22Rv1 (cell line): ENCODE data around the gene SDHD.
"Not testable (repeated sequence)": the region's sequence is repeated elsewhere in the genome, so short reads cannot be mapped to it uniquely, and the experiment has no call there.

ENCODE experiments used
- H3K27ac ChIP-seq: fragments of 450-650 bp; 2 replicates; pipeline ENCODE4 v1.5.1; 2017
- CTCF ChIP-seq: fragments of 450-650 bp; IDR thresholded peaks from 2 replicates; pipeline ENCODE4 v1.5.1; 2017; ENCODE audit warnings: mild to moderate bottlenecking
- ZFX ChIP-seq: fragments of 450-650 bp; IDR thresholded peaks from 2 replicates; pipeline ENCODE4 v1.6.1; 2017; ENCODE audit warnings: antibody characterized with exemption, borderline replicate concordance

The SDHD gene

GRCh38 chr11:112085822-112086421, 751 bp upstream of the SDHD start:
- H3K27ac ChIP-seq, result peak overlapping the region; percentile 76
- TF ChIP-seq CTCF (no peak), ZFX (no peak)

GRCh38 chr11:112087212-112087611, 539 bp downstream of the SDHD start:
- TF ChIP-seq ZFX, result no peak
- no peak for TF ChIP-seq CTCF
- peak overlapping the region; percentile 76 for H3K27ac ChIP-seq

GRCh38 chr11:112095302-112095701, 8.6 kb downstream of the SDHD start:
- H3K27ac ChIP-seq, result not testable (repeated sequence)

DNA sequence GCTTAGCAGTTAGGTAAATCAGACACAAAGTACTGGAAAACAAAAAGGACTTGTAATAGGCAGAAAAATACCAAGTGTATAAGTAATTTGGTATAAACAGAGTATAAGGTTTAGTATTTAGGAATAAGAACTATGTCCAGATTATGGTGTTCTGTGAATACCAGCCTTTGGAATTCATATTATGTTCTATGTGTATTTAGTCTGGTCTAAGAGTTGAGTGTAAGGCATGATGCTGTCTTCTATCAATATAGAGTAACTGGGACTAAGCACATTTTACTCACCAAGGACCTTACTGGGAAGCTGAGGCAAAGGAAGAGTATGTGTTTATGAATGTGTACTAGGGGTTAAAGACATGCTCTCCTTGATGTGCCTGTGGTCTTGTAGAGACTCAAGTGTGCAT, 9.5 kb downstream of the SDHD start:
- TF ChIP-seq CTCF (no peak), ZFX (no peak)
- no peak overlapping the region for H3K27ac ChIP-seq

DNA sequence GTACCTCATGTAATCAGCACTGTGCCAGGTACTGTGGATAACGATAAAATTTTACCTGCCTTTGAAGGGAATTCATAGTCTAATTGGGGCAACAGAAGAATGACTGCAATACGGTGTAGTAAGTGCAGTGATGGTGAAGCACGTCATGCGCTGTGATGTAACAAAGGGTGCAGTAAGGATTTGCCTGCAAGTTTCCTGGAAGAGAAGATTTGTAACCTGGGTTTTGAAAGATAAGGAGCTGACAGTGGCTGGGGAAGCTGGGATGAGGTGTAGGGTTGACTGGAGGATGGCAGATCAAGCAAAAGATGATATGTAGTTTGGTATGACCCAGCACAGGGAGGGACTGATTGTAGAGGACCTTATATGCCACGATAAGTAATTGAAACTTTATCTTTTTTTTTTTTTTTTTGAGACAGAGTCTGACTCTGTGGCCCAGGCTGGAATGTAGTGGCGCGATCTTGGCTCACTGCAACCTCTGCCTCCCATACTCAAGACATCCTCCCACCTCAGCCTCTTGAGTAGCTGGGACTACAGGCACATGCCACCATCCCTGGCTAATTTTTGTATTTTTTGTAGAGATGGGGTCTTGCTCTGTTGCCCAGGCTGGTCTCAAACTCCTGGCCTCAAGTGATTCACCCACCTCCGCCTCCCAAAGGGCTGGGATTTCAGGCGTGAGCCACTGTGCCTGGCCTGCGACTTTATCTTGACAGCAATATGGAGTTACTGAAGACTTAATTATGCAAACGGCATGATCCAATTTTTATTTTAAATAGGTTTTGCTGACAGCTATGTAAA, 11.3 kb downstream of the SDHD start:
- no peak overlapping the region for H3K27ac ChIP-seq
- TF ChIP-seq ZFX, result no peak
- TF ChIP-seq CTCF, result no peak

GRCh38 chr11:112100462-112100861, 13.8 kb downstream of the SDHD start:
- TF ChIP-seq ZFX, result no peak
- TF ChIP-seq CTCF, result no peak
- H3K27ac ChIP-seq, result no peak overlapping the region

DNA sequence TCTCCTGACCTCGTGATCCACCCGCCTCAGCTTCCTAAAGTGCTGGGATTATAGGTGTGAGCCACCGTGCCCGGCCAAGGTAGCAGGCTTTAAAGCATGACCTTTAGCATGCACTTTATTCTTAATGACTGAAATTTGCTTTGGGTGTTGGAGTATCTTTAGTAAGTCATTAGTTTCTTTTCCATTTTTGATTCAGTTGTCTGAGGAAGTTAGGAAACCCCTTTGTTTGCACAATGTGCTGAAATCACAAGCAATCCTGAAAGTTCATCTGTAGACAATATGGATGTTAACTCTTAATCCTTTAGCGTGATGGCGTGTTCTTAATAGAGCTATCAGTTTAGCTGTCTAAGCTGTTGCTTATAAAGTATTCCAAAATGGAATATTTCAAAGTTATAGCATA, 16.8 kb downstream of the SDHD start:
- TF ChIP-seq ZFX (no peak), CTCF (no peak)
- no peak overlapping the region for H3K27ac ChIP-seq
